GM18909 (cell line): Measurements from ENCODE around the gene FOXP1.
A peak's percentile ranks its signal among the peaks of the same experiment; 100 is the strongest.

Source experiments
- ATAC-seq: cut with Tn5 transposase; IDR thresholded peaks from one replicate; pipeline ENCODE4 v1.9.1; 2021; ENCODE audit warnings: mild to moderate bottlenecking; ENCODE audit not compliant: unreplicated experiment, poor library complexity

Gene FOXP1

GRCh38 chr3:71062952-71063772 lies 520.4 kb downstream of the FOXP1 start:
- peak; percentile 45 for ATAC-seq

- ATAC-seq = no peak
These were observed 521.2 kb downstream of the FOXP1 start for GRCh38 chr3:71062037-71062932.

- no peak for ATAC-seq
These were observed 521.9 kb downstream of the FOXP1 start for GRCh38 chr3:71061581-71061980.

GRCh38 chr3:71061037-71061436 lies 522.5 kb downstream of the FOXP1 start:
- no peak for ATAC-seq

- no peak for ATAC-seq
These were observed 523.0 kb downstream of the FOXP1 start for GRCh38 chr3:71060536-71060935.

- ATAC-seq = no peak
These were observed 526.0 kb downstream of the FOXP1 start for GRCh38 chr3:71057526-71057894.

- no peak for ATAC-seq
These were observed 527.2 kb downstream of the FOXP1 start for GRCh38 chr3:71056327-71056726.

GRCh38 chr3:71055257-71056001 lies 528.1 kb downstream of the FOXP1 start:
- ATAC-seq = no peak

- ATAC-seq = no peak
These were observed 529.2 kb downstream of the FOXP1 start for GRCh38 chr3:71054312-71054711.

- no peak for ATAC-seq
These were observed 530.0 kb downstream of the FOXP1 start for GRCh38 chr3:71053495-71053894.

- no peak for ATAC-seq
These were observed 530.8 kb downstream of the FOXP1 start for GRCh38 chr3:71052716-71053115.

- no peak for ATAC-seq
These were observed 531.4 kb downstream of the FOXP1 start for GRCh38 chr3:71051893-71052687.

- no peak for ATAC-seq
These were observed 532.3 kb downstream of the FOXP1 start for GRCh38 chr3:71051259-71051595.

- ATAC-seq = no peak
These were observed 532.8 kb downstream of the FOXP1 start for GRCh38 chr3:71050538-71051258.

GRCh38 chr3:71050166-71050537 lies 533.4 kb downstream of the FOXP1 start:
- no peak for ATAC-seq

- no peak for ATAC-seq
These were observed 534.6 kb downstream of the FOXP1 start for GRCh38 chr3:71048948-71049347.

GRCh38 chr3:71047616-71048531 lies 535.7 kb downstream of the FOXP1 start:
- ATAC-seq = no peak

GRCh38 chr3:71046791-71047190 lies 536.7 kb downstream of the FOXP1 start:
- ATAC-seq = no peak

- no peak for ATAC-seq
These were observed 537.6 kb downstream of the FOXP1 start for GRCh38 chr3:71045917-71046282.
